ENCODE measurements around the gene TPO. TPM values are rescaled to one million over a fixed set of nuclear protein-coding genes. Genes with fewer than 3 reads are reported as not detected.

The TPO gene
- total RNA-seq, 4 donors from 2014 or later = 4,215 to 7,965 (median 5,966) TPM

DNA sequence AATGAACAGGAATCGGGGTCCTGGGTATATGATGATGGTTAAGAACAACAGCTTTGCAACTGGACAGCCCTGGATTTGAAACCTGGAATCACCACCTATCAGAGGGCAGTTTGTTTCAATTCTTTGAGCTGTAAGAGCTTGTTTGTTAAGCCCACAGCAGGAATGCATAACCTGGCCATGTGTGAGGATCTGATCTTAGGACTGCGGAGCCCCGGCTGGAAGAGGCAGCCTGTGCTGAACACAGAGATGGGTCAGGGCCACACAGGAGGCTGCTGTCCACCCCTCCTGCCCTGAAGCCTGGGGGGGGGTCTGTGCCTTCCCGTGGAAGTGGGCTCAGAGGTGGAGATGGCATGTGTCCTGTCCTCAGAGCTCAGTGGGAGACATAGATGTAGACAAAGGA, 24.3 kb downstream of the TPO start:
- intact Hi-C loops (cut with DNase I) = no loop called here
- TF ChIP-seq POLR2A (IDR thresholded peaks at IDR 0.05) = peak in 1 of 2 donors; percentile 39
- no peak for TF ChIP-seq CTCF (IDR thresholded peaks at IDR 0.05)
- Histone ChIP-seq H3K27me3 (no peaks in the 10 kb centered on the region), H3K4me1 (peaks cover 4 to 9% of the 10 kb centered on the region in 2 donors), H3K4me3 (replicated peaks in 1 of 3) (no peak overlapping the region), H3K36me3 (peaks cover 90 to 94% of the 10 kb centered on the region in 2 donors), H3K9me3 (no peaks in the 10 kb centered on the region), H3K27ac (no peak overlapping the region)
- no peak for DNase-seq
- 88 to 89% methylated on average over 4 of the region's 4 CpGs for WGBS, 2 donors

GRCh38 chr2:1438972-1439371, 25.7 kb downstream of the TPO start:
- no peak for DNase-seq
- TF ChIP-seq CTCF (IDR thresholded peaks at IDR 0.05) = no peak
- no peak for TF ChIP-seq POLR2A (IDR thresholded peaks at IDR 0.05)
- H3K9me3 ChIP-seq = no peaks in the 10 kb centered on the region
- peaks cover 4 to 16% of the 10 kb centered on the region in 2 donors for H3K4me1 ChIP-seq
- no peak overlapping the region for H3K4me3 ChIP-seq (replicated peaks in 1 of 3)
- H3K27ac ChIP-seq = no peak overlapping the region
- H3K36me3 ChIP-seq = peaks cover 87 to 88% of the 10 kb centered on the region in 2 donors
- no peaks in the 10 kb centered on the region for H3K27me3 ChIP-seq
- 90 to 92% methylated on average over 6 of the region's 6 CpGs for whole genome bisulfite sequencing, 2 donors
- intact Hi-C loops (cut with DNase I) = no loop called here

DNA sequence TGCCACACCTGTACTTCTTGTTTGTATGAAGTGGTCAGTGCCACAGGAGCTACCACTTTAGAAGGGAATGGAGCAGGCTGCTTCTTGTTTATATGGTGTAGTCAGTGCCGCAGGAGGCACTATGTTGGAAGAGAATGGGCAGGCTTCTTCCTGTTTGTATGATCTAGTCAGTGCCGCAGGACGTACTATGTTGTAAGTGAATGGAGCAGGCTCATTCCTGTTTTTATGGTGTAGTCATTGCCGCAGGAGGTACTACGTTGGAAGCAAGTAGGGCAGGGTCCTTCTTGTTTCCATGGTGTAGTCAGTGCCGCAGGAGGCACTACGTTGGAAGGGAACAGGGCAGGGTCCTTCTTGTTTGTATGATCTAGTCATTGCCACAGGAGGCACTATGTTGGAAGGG, 27.3 kb downstream of the TPO start:
- intact Hi-C loops (cut with DNase I) = no loop called here
- 91 to 97% methylated on average over 7 of the region's 7 CpGs for WGBS, 2 donors
- Histone ChIP-seq H3K27me3 (no peaks in the 10 kb centered on the region), H3K9me3 (no peaks in the 10 kb centered on the region), H3K4me1 (peaks cover 4 to 16% of the 10 kb centered on the region in 2 donors), H3K36me3 (peaks cover 71 to 72% of the 10 kb centered on the region in 2 donors), H3K4me3 (replicated peaks in 1 of 3) (no peak overlapping the region), H3K27ac (no peak overlapping the region)
- TF ChIP-seq POLR2A (IDR thresholded peaks at IDR 0.05) (no peak), CTCF (IDR thresholded peaks at IDR 0.05) (no peak)
- DNase-seq = no peak

GRCh38 chr2:1446301-1446700, 33.0 kb downstream of the TPO start:
- Histone ChIP-seq H3K4me1 (peaks cover 0 to 7% of the 10 kb centered on the region in 2 donors), H3K4me3 (replicated peaks in 1 of 3) (no peak overlapping the region), H3K27me3 (no peaks in the 10 kb centered on the region), H3K36me3 (peaks cover 46 to 59% of the 10 kb centered on the region in 2 donors), H3K27ac (no peak overlapping the region), H3K9me3 (no peaks in the 10 kb centered on the region)
- intact Hi-C loops (cut with DNase I) = no loop called here
- no peak for TF ChIP-seq POLR2A (IDR thresholded peaks at IDR 0.05)
- no peak for TF ChIP-seq CTCF (IDR thresholded peaks at IDR 0.05)
- 86 to 92% methylated on average over 4 of the region's 4 CpGs for WGBS, 2 donors
- DNase-seq = no peak

- Histone ChIP-seq H3K9me3 (no peaks in the 10 kb centered on the region), H3K36me3 (peaks cover 35 to 46% of the 10 kb centered on the region in 2 donors), H3K27ac (no peak overlapping the region), H3K27me3 (no peaks in the 10 kb centered on the region), H3K4me1 (peaks cover 0 to 2% of the 10 kb centered on the region in 2 donors), H3K4me3 (replicated peaks in 1 of 3) (no peak overlapping the region)
- TF ChIP-seq CTCF (IDR thresholded peaks at IDR 0.05) = no peak
- no peak for TF ChIP-seq POLR2A (IDR thresholded peaks at IDR 0.05)
- intact Hi-C loops (cut with DNase I) = no loop called here
- WGBS, 2 donors = 75 to 85% methylated on average over 17 to 18 of the region's 18 CpGs
- no peak for DNase-seq
Observed at GRCh38 chr2:1448009-1448408, 34.7 kb downstream of the TPO start.

Measured in thyroid gland (tissue), 4 donors.